Sciatic nerve (tissue), 2 donors: ENCODE measurements around the gene PAX7. TPM values are rescaled to one million over a fixed set of nuclear protein-coding genes. Genes with fewer than 3 reads are reported as not detected.
A peak's percentile ranks its signal among the peaks of the same experiment; 100 is the strongest.

ENCODE experiments used
- ATAC-seq: fragments of 200-7000 bp; cut with Tn5 transposase; one replicate; pipeline ENCODE4 v1.9.1; 2020; ENCODE audit warnings: mild to moderate bottlenecking, moderate library complexity
- DNase-seq: peaks from one replicate; pipeline ENCODE4 v3.0.0-alpha.2; 2020; ENCODE audit warnings: low spot score
- intact Hi-C: fragments of 100-400 bp; cut with DNase I; formaldehyde crosslinking; loops from one replicate; pipeline ENCODE4 v1.14.2; 2022
- total RNA-seq: library from RNA; stranded (reverse); fragmentation: NEBNext Ultra II Directional; extraction: Animal tissue kit (Norgen Biotek cat#: 25700); gene quantifications from one replicate; pipeline ENCODE4 v1.2.1, GENCODE V29; 2021
- donor health status: DM: no; HTN: no; CAD: no.
- donor health status: DM: no; HTN: no; CAD: no.

PAX7 gene
- total RNA-seq, 1 donor from 2014 or later, result not detected

GRCh38 chr1:18770799-18771198, 140.2 kb downstream of the PAX7 start:
- ATAC-seq (no peak), DNase-seq (peak; percentile 3)
- intact Hi-C loops, result no loop called here

GRCh38 chr1:18773753-18774152, 143.1 kb downstream of the PAX7 start:
- intact Hi-C loops, result no loop called here
- DNase-seq (peak; percentile 5), ATAC-seq (no peak)

- DNase-seq (peak; percentile 7), ATAC-seq (no peak)
- intact Hi-C loops, result no loop called here
Measured at GRCh38 chr1:18775341-18775740, 144.7 kb downstream of the PAX7 start.

GRCh38 chr1:18776777-18777176, 146.1 kb downstream of the PAX7 start:
- intact Hi-C loops, result no loop called here
- ATAC-seq (no peak), DNase-seq (peak; percentile 8)

GRCh38 chr1:18778437-18778836, 147.8 kb downstream of the PAX7 start:
- DNase-seq, result no peak
- no peak for ATAC-seq
- intact Hi-C loops, result no loop called here

DNA sequence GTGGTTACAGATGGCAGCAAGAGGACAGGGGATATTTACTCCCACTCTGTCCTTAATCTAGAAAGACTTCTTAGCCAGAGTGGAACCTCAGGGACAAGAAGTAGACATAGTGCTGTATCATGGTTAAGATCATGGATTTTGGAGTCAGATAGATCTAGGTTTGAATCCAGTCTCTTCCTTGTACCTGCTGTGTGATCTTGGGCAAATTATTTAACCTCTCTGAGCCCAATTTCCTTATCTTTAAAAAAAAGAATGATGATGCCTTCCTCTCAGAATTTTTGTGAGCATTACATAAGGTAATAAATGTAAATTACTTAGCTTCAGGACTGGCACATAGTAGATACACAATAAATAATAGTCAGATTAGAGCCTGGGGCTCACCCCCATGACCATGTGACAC, 150.4 kb downstream of the PAX7 start:
- intact Hi-C loops, result no loop called here
- ATAC-seq (no peak), DNase-seq (no peak)

GRCh38 chr1:18783705-18784481, 153.2 kb downstream of the PAX7 start:
- DNase-seq (no peak), ATAC-seq (no peak)
- intact Hi-C loops, result no loop called here

DNA sequence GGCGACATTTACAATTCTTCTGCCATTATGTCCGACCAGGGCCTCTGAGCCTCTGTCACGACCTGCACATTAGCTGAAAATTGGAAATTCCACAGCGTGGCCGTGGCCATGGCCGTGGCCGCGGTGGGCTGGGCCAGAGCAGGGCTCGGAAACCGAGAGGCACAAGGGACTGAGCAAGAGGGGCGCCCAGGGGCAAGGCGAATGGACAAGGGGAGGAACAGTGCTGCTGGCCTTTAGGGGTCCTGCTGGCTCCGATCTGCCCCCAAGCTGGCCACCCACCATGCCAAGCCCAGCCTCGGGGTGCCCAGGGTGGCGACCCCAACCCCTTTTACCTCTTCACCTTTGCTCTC, 153.8 kb downstream of the PAX7 start:
- DNase-seq (no peak), ATAC-seq (no peak)
- intact Hi-C loops, result no loop called here

GRCh38 chr1:18786149-18786548, 155.5 kb downstream of the PAX7 start:
- DNase-seq (no peak), ATAC-seq (no peak)
- intact Hi-C loops, result no loop called here

DNA sequence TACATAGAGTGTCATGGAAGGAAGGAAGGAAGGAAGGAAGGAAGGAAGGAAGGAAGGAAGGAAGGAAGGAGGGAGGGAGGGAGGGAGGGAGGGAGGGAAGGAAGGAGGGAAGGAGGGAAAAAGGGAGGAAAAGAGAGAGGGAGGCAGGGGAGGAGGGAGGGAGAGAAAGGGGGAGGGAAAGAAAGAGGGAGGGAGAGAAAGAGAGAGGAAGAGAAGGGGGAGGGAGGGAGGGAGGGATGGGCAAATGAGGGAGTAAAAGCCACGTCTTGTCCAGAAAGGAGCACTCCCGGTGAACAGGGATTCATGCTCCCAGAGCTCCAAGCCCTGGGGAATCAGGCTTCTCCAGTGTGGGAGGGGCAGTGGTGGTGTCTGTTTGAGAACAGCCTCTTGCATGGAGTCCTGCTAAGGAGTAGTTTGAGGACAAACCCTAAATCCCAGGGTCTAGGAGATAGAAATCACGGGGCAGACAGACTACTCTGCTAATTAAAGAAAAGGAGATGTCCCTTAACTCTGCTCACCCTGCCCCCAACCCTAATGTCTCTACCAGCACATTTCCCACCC, 157.3 kb downstream of the PAX7 start:
- intact Hi-C loops, result no loop called here
- ATAC-seq (no peak), DNase-seq (no peak)

- intact Hi-C loops, result no loop called here
- DNase-seq, result no peak
- ATAC-seq, result no peak
Measured at GRCh38 chr1:18789246-18789645, 158.6 kb downstream of the PAX7 start.

DNA sequence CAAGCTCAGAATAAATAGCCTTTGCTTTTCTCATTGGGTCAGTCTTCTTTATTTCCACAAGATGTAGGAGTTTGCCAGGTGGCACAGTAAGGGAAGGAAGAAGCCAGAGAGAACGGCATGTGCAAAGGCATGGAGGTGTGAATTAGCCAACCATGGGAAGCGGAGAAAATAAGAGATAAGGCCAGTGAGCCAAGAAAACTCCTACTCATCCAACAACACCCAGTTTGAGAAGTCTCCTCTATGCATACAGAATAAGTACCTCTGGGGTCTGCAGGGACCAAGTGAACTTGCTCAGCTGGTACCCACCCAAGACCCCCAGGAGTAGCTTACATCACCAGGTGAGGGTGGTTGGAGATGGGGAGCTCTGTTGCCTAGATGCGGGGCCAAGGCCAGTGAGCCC, 162.1 kb downstream of the PAX7 start:
- DNase-seq, result no peak
- ATAC-seq, result no peak
- intact Hi-C loops, result no loop called here

DNA sequence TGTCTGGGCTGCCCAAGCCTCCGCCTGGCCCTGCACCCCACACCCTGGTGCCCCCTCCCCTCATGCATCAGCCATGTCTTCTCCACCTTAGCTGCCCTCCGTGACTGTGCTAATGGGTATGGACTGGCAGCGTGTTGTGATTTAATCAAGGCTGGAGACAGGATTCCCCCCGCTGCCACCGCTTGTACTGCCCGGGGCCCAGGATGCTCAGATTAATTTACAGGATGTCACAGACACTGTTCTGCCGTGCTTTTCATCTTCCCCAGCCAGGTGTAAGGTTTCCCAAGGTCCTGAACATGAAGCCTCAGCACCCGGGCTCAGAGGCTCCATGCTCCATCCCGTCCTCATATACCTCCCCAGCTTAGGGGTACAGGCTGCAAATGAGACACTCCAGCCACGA, 162.5 kb downstream of the PAX7 start:
- no peak for DNase-seq
- no peak for ATAC-seq
- intact Hi-C loops, result no loop called here

DNA sequence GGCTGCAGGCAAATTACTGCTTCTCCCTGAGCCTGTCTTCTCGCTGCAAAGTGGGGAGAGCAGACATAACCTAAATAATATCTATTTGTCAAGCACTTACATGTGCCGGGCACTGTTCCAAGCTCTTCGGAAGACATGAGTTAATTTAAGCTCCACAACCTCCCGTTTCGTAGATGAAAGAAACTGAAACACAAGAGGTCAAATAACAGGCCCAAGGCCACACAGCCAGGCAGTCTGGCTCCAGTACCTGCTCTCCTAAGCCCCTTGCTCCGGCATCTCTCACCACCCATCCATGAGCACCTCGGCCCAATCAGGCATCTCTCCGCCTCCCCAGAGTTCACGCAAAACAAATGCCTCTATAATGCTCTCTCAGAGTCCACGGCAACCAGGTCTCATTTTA, 163.4 kb downstream of the PAX7 start:
- DNase-seq (no peak), ATAC-seq (no peak)
- intact Hi-C loops, result no loop called here

- intact Hi-C loops, result no loop called here
- ATAC-seq (no peak), DNase-seq (no peak)
Measured at GRCh38 chr1:18794561-18794960, 163.9 kb downstream of the PAX7 start.

GRCh38 chr1:18795002-18795689, 164.5 kb downstream of the PAX7 start:
- DNase-seq (no peak), ATAC-seq (no peak)
- intact Hi-C loops, result no loop called here

DNA sequence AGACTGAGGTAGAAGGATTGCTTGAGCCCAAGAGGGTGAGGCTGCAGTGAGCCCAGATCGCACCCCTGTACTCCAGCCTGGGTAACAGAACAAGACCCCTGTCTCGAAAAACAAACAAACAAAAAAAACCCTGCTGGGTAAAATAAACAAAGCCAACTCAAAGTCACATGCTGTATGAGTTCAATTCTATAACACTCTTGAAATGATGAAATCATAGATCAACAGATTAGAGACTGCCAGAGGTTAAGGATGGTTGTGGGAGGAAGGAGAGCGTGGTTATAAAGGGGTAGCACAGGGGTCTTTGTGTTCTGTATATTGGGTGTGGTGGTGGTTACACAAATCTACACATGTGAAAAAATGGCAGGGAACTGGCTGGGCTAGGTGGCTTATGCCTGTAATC, 166.3 kb downstream of the PAX7 start:
- ATAC-seq (no peak), DNase-seq (no peak)
- intact Hi-C loops, result no loop called here
